ENCODE data around the gene HRCT1.
A peak's percentile ranks its signal among the peaks of the same experiment; 100 is the strongest.

Gene HRCT1

GRCh38 chr9:35944841-35945240 lies 38.8 kb downstream of the HRCT1 start:
- no peak for DNase-seq

- peak; percentile 66 for DNase-seq
These were observed 39.5 kb downstream of the HRCT1 start for GRCh38 chr9:35945341-35946018.

GRCh38 chr9:35948451-35948850 lies 42.4 kb downstream of the HRCT1 start:
- no peak for DNase-seq

- no peak for DNase-seq
These were observed 42.9 kb downstream of the HRCT1 start for GRCh38 chr9:35948901-35949318.

- DNase-seq, result no peak
These were observed 45.7 kb downstream of the HRCT1 start for GRCh38 chr9:35951736-35952135.

GRCh38 chr9:35952526-35953191 lies 46.7 kb downstream of the HRCT1 start:
- DNase-seq, result no peak

GRCh38 chr9:35954942-35955546 lies 49.0 kb downstream of the HRCT1 start:
- DNase-seq, result peak; percentile 9

- no peak for DNase-seq
These were observed 50.6 kb downstream of the HRCT1 start for GRCh38 chr9:35956651-35957050.
